HepG2 (cell line): ENCODE measurements around the gene SIGLEC1. TPM values are rescaled to one million over a fixed set of nuclear protein-coding genes. Genes with fewer than 3 reads are reported as not detected.

Experiments used
- ARNTL ChIP-seq: sonication (generic); formaldehyde crosslinking; IDR thresholded peaks from 2 replicates; pipeline ENCODE4 v1.4.0; 2020; ENCODE audit warnings: mild to moderate bottlenecking, missing genetic modification reagents
- DNMT3B ChIP-seq: conservative IDR thresholded peaks from 2 replicates; pipeline ENCODE4 v1.6.1; 2016; ENCODE audit warnings: missing biosample characterization, control low read depth
- EZH2 ChIP-seq: conservative IDR thresholded peaks from 2 replicates; pipeline ENCODE4 v1.6.1; 2012; ENCODE audit warnings: mild to moderate bottlenecking, low read depth, low read length, moderate library complexity
- FIP1L1 ChIP-seq: fragments of 200-400 bp; formaldehyde crosslinking; IDR thresholded peaks from 2 replicates; pipeline ENCODE4 v1.6.1; 2018; ENCODE audit warnings: low read depth, mild to moderate bottlenecking, low read length, moderate library complexity, borderline replicate concordance; ENCODE audit not compliant: insufficient read depth
- GLI4 ChIP-seq: sonication (generic); formaldehyde crosslinking; IDR thresholded peaks from 2 replicates; pipeline ENCODE4 v1.5.1; 2020; ENCODE audit warnings: missing genetic modification reagents, mild to moderate bottlenecking, moderate library complexity, borderline replicate concordance
- GTF2F1 ChIP-seq: fragments of 150-350 bp; IDR thresholded peaks from 2 replicates; pipeline ENCODE4 v1.6.1; 2014; ENCODE audit warnings: low read length
- HOXA5 ChIP-seq: sonication (generic); formaldehyde crosslinking; IDR thresholded peaks from 2 replicates; pipeline ENCODE4 v1.4.0; 2020; ENCODE audit warnings: missing genetic modification reagents
- KDM3A ChIP-seq: IDR thresholded peaks from 2 replicates; pipeline ENCODE4 v1.6.1; 2018; ENCODE audit warnings: low read depth, missing compliant biosample characterization
- PTBP1 ChIP-seq: fragments of 200-400 bp; formaldehyde crosslinking; IDR thresholded peaks from 2 replicates; pipeline ENCODE4 v1.6.1; 2018; ENCODE audit warnings: low read length, low read depth; ENCODE audit not compliant: poor library complexity, severe bottlenecking
- REPIN1 ChIP-seq: sonication (generic); formaldehyde crosslinking; IDR thresholded peaks from 2 replicates; pipeline ENCODE4 v1.8.0; 2022; ENCODE audit warnings: missing genetic modification reagents, low read depth, mild to moderate bottlenecking, borderline replicate concordance
- SIX4 ChIP-seq: sonication (generic); formaldehyde crosslinking; IDR thresholded peaks from 2 replicates; pipeline ENCODE4 v1.4.0; 2020; ENCODE audit warnings: missing genetic modification reagents
- STAT5B ChIP-seq: sonication (generic); formaldehyde crosslinking; IDR thresholded peaks from 2 replicates; pipeline ENCODE4 v1.4.0; 2020; ENCODE audit warnings: missing genetic modification reagents
- YEATS2 ChIP-seq: sonication (generic); formaldehyde crosslinking; IDR thresholded peaks from 2 replicates; pipeline ENCODE4 v1.4.0; 2020; ENCODE audit warnings: missing genetic modification reagents, borderline replicate concordance
- ZMYM3 ChIP-seq: sonication (generic); formaldehyde crosslinking; IDR thresholded peaks from 2 replicates; pipeline ENCODE4 v1.5.1; 2020; ENCODE audit warnings: mild to moderate bottlenecking, missing genetic modification reagents
- ZNF329 ChIP-seq: sonication (generic); formaldehyde crosslinking; IDR thresholded peaks from 2 replicates; pipeline ENCODE4 v1.9.0; 2021; ENCODE audit warnings: low read depth, mild to moderate bottlenecking, missing genetic modification reagents
- ZNF496 ChIP-seq: sonication (generic); formaldehyde crosslinking; IDR thresholded peaks from 2 replicates; pipeline ENCODE4 v1.8.1; 2023; ENCODE audit warnings: mild to moderate bottlenecking, moderate library complexity, missing genetic modification reagents; ENCODE audit not compliant: insufficient replicate concordance
- ZNF670 ChIP-seq: sonication (generic); formaldehyde crosslinking; IDR thresholded peaks from 2 replicates; pipeline ENCODE4 v1.8.0; 2022; ENCODE audit warnings: mild to moderate bottlenecking, missing genetic modification reagents, borderline replicate concordance
- polyA plus RNA-seq, 8 experiments: library from polyadenylated mRNA; depleted of rRNA in 3 of 8; stranded (reverse) in 7 of 8; unstranded in 1 of 8; fragments of >200 nt; fragmentation: Illumina TruSeq in 4 of 8; extraction: Trizol in 4 of 8; gene quantifications; 2 replicates each; pipeline versions ENCODE4 v1.2.1 to v1.2.3, GENCODE V29; 2011 to 2016; ENCODE audit warnings: low read depth in 4 of 8, missing spikeins in 1 of 8, mixed read lengths in 1 of 8; ENCODE audit not compliant: insufficient read depth in 1 of 8
- total RNA-seq, 5 experiments: library from RNA; depleted of rRNA; stranded (reverse); fragments of >200 nt; fragmentation: Illumina TruSeq; extraction: Trizol; gene quantifications; 2 replicates each; pipeline ENCODE4 v1.2.3, GENCODE V29; 2016; ENCODE audit warnings: low read depth in 1 of 5
- TF ChIP-seq, protein P1 (sequence below): sonication (generic); formaldehyde crosslinking; IDR thresholded peaks from 2 replicates; pipeline ENCODE4 v1.5.1; 2020; ENCODE audit warnings: mild to moderate bottlenecking, moderate library complexity, missing genetic modification reagents
- TF ChIP-seq, protein P2 (sequence below): sonication (generic); formaldehyde crosslinking; IDR thresholded peaks from 2 replicates; pipeline ENCODE4 v1.4.0; 2020; ENCODE audit warnings: missing genetic modification reagents
- TF ChIP-seq, protein P3 (sequence below): sonication (generic); formaldehyde crosslinking; IDR thresholded peaks from 2 replicates; pipeline ENCODE4 v1.5.1; 2020; ENCODE audit warnings: missing genetic modification reagents, mild to moderate bottlenecking, borderline replicate concordance
- TF ChIP-seq, protein P4 (sequence below): sonication (generic); formaldehyde crosslinking; IDR thresholded peaks from 2 replicates; pipeline ENCODE4 v1.5.0; 2020; ENCODE audit warnings: missing genetic modification reagents, mild to moderate bottlenecking, borderline replicate concordance

SIGLEC1 gene
- total and polyA plus RNA-seq, 2 of the 13 experiments (the other 11 are each of a cell fraction or from before 2014, with no cell fraction given): 0.01 TPM; not detected in 1

DNA sequence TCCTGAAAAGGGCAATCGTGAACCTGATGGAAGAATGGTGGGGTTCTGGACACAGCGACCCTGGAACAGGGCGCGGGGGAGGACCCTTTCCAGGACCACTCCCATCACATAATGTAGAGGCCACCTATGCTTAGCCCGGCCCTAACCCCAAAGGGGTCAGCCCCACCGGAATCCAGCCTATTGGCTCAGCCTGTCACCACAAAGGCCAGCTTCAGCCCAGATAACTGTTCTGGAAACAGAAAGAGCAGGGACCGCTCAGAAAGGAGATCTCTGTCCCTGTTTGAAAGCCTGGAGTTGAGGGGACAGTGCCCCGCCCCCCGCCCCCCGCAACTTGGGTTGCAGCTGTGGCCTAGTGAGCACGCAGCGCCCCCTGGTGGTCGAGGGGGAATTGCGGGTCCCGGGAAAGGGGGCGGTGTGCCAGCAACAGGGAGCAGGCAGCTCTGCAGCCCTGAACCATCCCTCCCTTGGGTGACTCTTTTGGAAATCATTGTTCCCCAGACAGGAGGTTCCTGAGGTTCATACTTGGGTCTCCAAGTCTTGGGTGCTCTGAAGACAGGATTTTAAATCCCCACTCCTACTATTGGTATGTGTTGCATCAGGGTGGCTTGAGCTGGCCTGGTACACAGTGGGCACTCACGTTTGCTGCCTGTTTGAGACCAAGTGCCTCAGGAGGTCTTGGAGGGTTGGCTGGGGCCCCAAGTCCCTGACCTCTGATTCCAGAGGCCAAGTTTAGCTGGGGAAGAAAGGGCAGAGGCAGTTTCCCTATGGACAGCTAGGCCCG lies 1.5 kb downstream of the SIGLEC1 start (continued):
- TF ChIP-seq HOXA5 (CRISPR knock-in tag) (peak; percentile 59; the same call in 1 of the 2 replicates), ZNF329 (no peak), KDM3A (CRISPR knock-in tag) (0 out of 2 replicates have a peak, but pooled peaks have one; percentile 56), GLI4 (CRISPR knock-in tag) (peak; percentile 74; the same call in 1 of the 2 replicates), DNMT3B (CRISPR knock-in tag) (peak; percentile 66; the same call in 1 of the 2 replicates), YEATS2 (CRISPR knock-in tag) (0 out of 2 replicates have a peak, but pooled peaks have one; percentile 24), GTF2F1 (no peak), ZNF496 (no peak), STAT5B (CRISPR knock-in tag) (no peak), EZH2 (no peak), REPIN1 (CRISPR knock-in tag) (peak; percentile 50; the same call in 1 of the 2 replicates), ARNTL (CRISPR knock-in tag) (no peak), ZNF670 (no peak), FIP1L1 (no peak), SIX4 (CRISPR knock-in tag) (no peak), PTBP1 (peak; percentile 38), ZMYM3 (no peak)
- TF ChIP-seq, protein P1, sequence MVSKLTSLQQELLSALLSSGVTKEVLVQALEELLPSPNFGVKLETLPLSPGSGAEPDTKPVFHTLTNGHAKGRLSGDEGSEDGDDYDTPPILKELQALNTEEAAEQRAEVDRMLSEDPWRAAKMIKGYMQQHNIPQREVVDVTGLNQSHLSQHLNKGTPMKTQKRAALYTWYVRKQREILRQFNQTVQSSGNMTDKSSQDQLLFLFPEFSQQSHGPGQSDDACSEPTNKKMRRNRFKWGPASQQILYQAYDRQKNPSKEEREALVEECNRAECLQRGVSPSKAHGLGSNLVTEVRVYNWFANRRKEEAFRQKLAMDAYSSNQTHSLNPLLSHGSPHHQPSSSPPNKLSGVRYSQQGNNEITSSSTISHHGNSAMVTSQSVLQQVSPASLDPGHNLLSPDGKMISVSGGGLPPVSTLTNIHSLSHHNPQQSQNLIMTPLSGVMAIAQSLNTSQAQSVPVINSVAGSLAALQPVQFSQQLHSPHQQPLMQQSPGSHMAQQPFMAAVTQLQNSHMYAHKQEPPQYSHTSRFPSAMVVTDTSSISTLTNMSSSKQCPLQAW (CRISPR knock-in tag): peak; percentile 21; the same call in 1 of the 2 replicates
- TF ChIP-seq, protein P2, sequence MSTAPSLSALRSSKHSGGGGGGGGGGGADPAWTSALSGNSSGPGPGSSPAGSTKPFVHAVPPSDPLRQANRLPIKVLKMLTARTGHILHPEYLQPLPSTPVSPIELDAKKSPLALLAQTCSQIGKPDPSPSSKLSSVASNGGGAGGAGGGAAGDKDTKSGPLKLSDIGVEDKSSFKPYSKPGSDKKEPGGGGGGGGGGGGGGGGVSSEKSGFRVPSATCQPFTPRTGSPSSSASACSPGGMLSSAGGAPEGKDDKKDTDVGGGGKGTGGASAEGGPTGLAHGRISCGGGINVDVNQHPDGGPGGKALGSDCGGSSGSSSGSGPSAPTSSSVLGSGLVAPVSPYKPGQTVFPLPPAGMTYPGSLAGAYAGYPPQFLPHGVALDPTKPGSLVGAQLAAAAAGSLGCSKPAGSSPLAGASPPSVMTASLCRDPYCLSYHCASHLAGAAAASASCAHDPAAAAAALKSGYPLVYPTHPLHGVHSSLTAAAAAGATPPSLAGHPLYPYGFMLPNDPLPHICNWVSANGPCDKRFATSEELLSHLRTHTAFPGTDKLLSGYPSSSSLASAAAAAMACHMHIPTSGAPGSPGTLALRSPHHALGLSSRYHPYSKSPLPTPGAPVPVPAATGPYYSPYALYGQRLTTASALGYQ: no peak
- TF ChIP-seq, protein P3, sequence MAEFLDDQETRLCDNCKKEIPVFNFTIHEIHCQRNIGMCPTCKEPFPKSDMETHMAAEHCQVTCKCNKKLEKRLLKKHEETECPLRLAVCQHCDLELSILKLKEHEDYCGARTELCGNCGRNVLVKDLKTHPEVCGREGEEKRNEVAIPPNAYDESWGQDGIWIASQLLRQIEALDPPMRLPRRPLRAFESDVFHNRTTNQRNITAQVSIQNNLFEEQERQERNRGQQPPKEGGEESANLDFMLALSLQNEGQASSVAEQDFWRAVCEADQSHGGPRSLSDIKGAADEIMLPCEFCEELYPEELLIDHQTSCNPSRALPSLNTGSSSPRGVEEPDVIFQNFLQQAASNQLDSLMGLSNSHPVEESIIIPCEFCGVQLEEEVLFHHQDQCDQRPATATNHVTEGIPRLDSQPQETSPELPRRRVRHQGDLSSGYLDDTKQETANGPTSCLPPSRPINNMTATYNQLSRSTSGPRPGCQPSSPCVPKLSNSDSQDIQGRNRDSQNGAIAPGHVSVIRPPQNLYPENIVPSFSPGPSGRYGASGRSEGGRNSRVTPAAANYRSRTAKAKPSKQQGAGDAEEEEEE (CRISPR knock-in tag): 0 out of 2 replicates have a peak, but pooled peaks have one; percentile 57
- TF ChIP-seq, protein P4, sequence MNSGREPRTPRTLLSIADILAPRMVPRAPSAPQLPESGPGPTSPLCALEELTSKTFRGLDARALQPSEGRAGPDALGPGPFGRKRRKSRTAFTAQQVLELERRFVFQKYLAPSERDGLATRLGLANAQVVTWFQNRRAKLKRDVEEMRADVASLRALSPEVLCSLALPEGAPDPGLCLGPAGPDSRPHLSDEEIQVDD (CRISPR knock-in tag): no peak
